HepG2 (cell line): ENCODE measurements around the gene FBXO41. TPM values are rescaled to one million over a fixed set of nuclear protein-coding genes. Genes with fewer than 3 reads are reported as not detected.
A peak's percentile ranks its signal among the peaks of the same experiment; 100 is the strongest.

Experiments used
- ARNT2 ChIP-seq: sonication (generic); formaldehyde crosslinking; IDR thresholded peaks from 2 replicates; pipeline ENCODE4 v1.8.0; 2022; ENCODE audit warnings: mild to moderate bottlenecking, low read depth, missing genetic modification reagents, moderate library complexity
- ATRX ChIP-seq: sonication (generic); formaldehyde crosslinking; IDR thresholded peaks from 2 replicates; pipeline ENCODE4 v1.4.0; 2020; ENCODE audit warnings: missing genetic modification reagents, borderline replicate concordance
- BORCS8-MEF2B ChIP-seq: sonication (generic); formaldehyde crosslinking; IDR thresholded peaks from 2 replicates; pipeline ENCODE4 v1.8.0; 2022; ENCODE audit warnings: mild to moderate bottlenecking, missing genetic modification reagents
- ETV6 ChIP-seq: sonication (generic); formaldehyde crosslinking; conservative IDR thresholded peaks from 2 replicates; pipeline ENCODE4 v1.4.0; 2020; ENCODE audit warnings: missing genetic modification reagents
- FOXP1 ChIP-seq, 2 experiments: fragments of 450-650 bp in 1 of 2; IDR thresholded peaks; 2 replicates each; pipeline ENCODE4 v1.6.1; 2017 to 2018; ENCODE audit warnings: antibody characterized with exemption in 1 of 2
- KDM5A ChIP-seq: fragments of 200-600 bp; sonication (generic); IDR thresholded peaks from 2 replicates; pipeline ENCODE4 v1.7.0; 2018; ENCODE audit warnings: antibody characterized with exemption, mild to moderate bottlenecking, low read length, borderline replicate concordance
- KDM6A ChIP-seq: IDR thresholded peaks from 2 replicates; pipeline ENCODE4 v1.6.1; 2016; ENCODE audit warnings: low read depth
- KLF15 ChIP-seq: sonication (generic); formaldehyde crosslinking; IDR thresholded peaks from 2 replicates; pipeline ENCODE4 v1.8.1; 2023; ENCODE audit warnings: borderline replicate concordance, mild to moderate bottlenecking, inconsistent platforms, missing genetic modification reagents, mixed read lengths
- MYNN ChIP-seq: sonication (generic); formaldehyde crosslinking; IDR thresholded peaks from 2 replicates; pipeline ENCODE4 v1.4.0; 2020; ENCODE audit warnings: mild to moderate bottlenecking, low read depth, missing genetic modification reagents
- NKX3-1 ChIP-seq: sonication (generic); formaldehyde crosslinking; IDR thresholded peaks from 2 replicates; pipeline ENCODE4 v1.5.0; 2020; ENCODE audit warnings: missing genetic modification reagents
- NR2F2 ChIP-seq: IDR thresholded peaks from 2 replicates; pipeline ENCODE4 v1.6.1; 2012; ENCODE audit warnings: low read depth, inconsistent platforms, borderline replicate concordance
- PHF20 ChIP-seq: sonication (generic); formaldehyde crosslinking; IDR thresholded peaks from 2 replicates; pipeline ENCODE4 v1.5.0; 2020; ENCODE audit warnings: mild to moderate bottlenecking, missing genetic modification reagents
- RFX1 ChIP-seq: fragments of 450-650 bp; IDR thresholded peaks from 2 replicates; pipeline ENCODE4 v1.6.1; 2017
- RFXAP ChIP-seq: sonication (generic); formaldehyde crosslinking; IDR thresholded peaks from 2 replicates; pipeline ENCODE4 v1.4.0; 2020; ENCODE audit warnings: missing genetic modification reagents, borderline replicate concordance
- SIN3B ChIP-seq: fragments of 150-350 bp; IDR thresholded peaks from 2 replicates; pipeline ENCODE4 v1.6.1; 2014; ENCODE audit warnings: low read length
- XBP1 ChIP-seq: sonication (generic); formaldehyde crosslinking; IDR thresholded peaks from 2 replicates; pipeline ENCODE4 v1.5.0; 2020; ENCODE audit warnings: missing genetic modification reagents
- ZBTB1 ChIP-seq: sonication (generic); formaldehyde crosslinking; IDR thresholded peaks from 2 replicates; pipeline ENCODE4 v1.4.0; 2020; ENCODE audit warnings: missing genetic modification reagents, borderline replicate concordance
- ZNF224 ChIP-seq: sonication (generic); formaldehyde crosslinking; IDR thresholded peaks from 2 replicates; pipeline ENCODE4 v1.5.0; 2020; ENCODE audit warnings: mild to moderate bottlenecking, missing genetic modification reagents
- ZNF296 ChIP-seq: sonication (generic); formaldehyde crosslinking; conservative IDR thresholded peaks from 2 replicates; pipeline ENCODE4 v1.5.0; 2020; ENCODE audit warnings: mild to moderate bottlenecking, missing genetic modification reagents
- ZNF30 ChIP-seq: sonication (generic); formaldehyde crosslinking; IDR thresholded peaks from 2 replicates; pipeline ENCODE4 v1.5.0; 2020; ENCODE audit warnings: mild to moderate bottlenecking, missing genetic modification reagents
- ZNF670 ChIP-seq: sonication (generic); formaldehyde crosslinking; IDR thresholded peaks from 2 replicates; pipeline ENCODE4 v1.8.0; 2022; ENCODE audit warnings: mild to moderate bottlenecking, missing genetic modification reagents, borderline replicate concordance
- polyA plus RNA-seq, 8 experiments: library from polyadenylated mRNA; depleted of rRNA in 3 of 8; stranded (reverse) in 7 of 8; unstranded in 1 of 8; fragments of >200 nt; fragmentation: Illumina TruSeq in 4 of 8; extraction: Trizol in 4 of 8; gene quantifications; 2 replicates each; pipeline versions ENCODE4 v1.2.1 to v1.2.3, GENCODE V29; 2011 to 2016; ENCODE audit warnings: low read depth in 4 of 8, missing spikeins in 1 of 8, mixed read lengths in 1 of 8; ENCODE audit not compliant: insufficient read depth in 1 of 8
- total RNA-seq, 5 experiments: library from RNA; depleted of rRNA; stranded (reverse); fragments of >200 nt; fragmentation: Illumina TruSeq; extraction: Trizol; gene quantifications; 2 replicates each; pipeline ENCODE4 v1.2.3, GENCODE V29; 2016; ENCODE audit warnings: low read depth in 1 of 5
- TF ChIP-seq, protein P1 (sequence below): sonication (generic); formaldehyde crosslinking; IDR thresholded peaks from 2 replicates; pipeline ENCODE4 v1.5.0; 2020; ENCODE audit warnings: missing genetic modification reagents
- TF ChIP-seq, protein P2 (sequence below): IDR thresholded peaks from 2 replicates; pipeline ENCODE4 v1.4.0; 2020; ENCODE audit warnings: mild to moderate bottlenecking, missing genetic modification reagents
- TF ChIP-seq, protein P3 (sequence below): sonication (generic); formaldehyde crosslinking; IDR thresholded peaks from 2 replicates; pipeline ENCODE4 v1.4.0; 2020; ENCODE audit warnings: missing genetic modification reagents

Gene FBXO41
- total and polyA plus RNA-seq, 2 of the 13 experiments (the other 11 are each of a cell fraction or from before 2014, with no cell fraction given): 4.2 to 10.3 TPM

- TF ChIP-seq ZNF670 (CRISPR knock-in tag) (no peak), FOXP1 (IDR thresholded peaks at IDR 0.05) (no peak), FOXP1 (CRISPR knock-in tag; IDR thresholded peaks at IDR 0.05) (no peak), ZNF296 (peak; percentile 28; the same call in 1 of the 2 replicates), PHF20 (no peak), ZNF30 (peak; percentile 65; the same call in 1 of the 2 replicates), ATRX (no peak), BORCS8-MEF2B (CRISPR knock-in tag) (peak; percentile 96), ZNF224 (CRISPR knock-in tag) (no peak), KLF15 (peak; percentile 97), KDM6A (CRISPR knock-in tag) (no peak), NKX3-1 (CRISPR knock-in tag) (peak; percentile 97), RFXAP (CRISPR knock-in tag) (peak; percentile 75), RFX1 (no peak), ARNT2 (CRISPR knock-in tag) (peak; percentile 62; the same call in 1 of the 2 replicates), KDM5A (no peak), NR2F2 (no peak), MYNN (peak; percentile 61; the same call in 1 of the 2 replicates), ETV6 (CRISPR knock-in tag) (peak; percentile 93), ZBTB1 (CRISPR knock-in tag) (no peak; the same call in 1 of the 2 replicates), SIN3B (no peak), XBP1 (CRISPR knock-in tag) (0 out of 2 replicates have a peak, but pooled peaks have one; percentile 68)
- TF ChIP-seq, protein P1, sequence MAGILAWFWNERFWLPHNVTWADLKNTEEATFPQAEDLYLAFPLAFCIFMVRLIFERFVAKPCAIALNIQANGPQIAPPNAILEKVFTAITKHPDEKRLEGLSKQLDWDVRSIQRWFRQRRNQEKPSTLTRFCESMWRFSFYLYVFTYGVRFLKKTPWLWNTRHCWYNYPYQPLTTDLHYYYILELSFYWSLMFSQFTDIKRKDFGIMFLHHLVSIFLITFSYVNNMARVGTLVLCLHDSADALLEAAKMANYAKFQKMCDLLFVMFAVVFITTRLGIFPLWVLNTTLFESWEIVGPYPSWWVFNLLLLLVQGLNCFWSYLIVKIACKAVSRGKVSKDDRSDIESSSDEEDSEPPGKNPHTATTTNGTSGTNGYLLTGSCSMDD: peak; percentile 87; the same call in 1 of the 2 replicates
- TF ChIP-seq, protein P2, sequence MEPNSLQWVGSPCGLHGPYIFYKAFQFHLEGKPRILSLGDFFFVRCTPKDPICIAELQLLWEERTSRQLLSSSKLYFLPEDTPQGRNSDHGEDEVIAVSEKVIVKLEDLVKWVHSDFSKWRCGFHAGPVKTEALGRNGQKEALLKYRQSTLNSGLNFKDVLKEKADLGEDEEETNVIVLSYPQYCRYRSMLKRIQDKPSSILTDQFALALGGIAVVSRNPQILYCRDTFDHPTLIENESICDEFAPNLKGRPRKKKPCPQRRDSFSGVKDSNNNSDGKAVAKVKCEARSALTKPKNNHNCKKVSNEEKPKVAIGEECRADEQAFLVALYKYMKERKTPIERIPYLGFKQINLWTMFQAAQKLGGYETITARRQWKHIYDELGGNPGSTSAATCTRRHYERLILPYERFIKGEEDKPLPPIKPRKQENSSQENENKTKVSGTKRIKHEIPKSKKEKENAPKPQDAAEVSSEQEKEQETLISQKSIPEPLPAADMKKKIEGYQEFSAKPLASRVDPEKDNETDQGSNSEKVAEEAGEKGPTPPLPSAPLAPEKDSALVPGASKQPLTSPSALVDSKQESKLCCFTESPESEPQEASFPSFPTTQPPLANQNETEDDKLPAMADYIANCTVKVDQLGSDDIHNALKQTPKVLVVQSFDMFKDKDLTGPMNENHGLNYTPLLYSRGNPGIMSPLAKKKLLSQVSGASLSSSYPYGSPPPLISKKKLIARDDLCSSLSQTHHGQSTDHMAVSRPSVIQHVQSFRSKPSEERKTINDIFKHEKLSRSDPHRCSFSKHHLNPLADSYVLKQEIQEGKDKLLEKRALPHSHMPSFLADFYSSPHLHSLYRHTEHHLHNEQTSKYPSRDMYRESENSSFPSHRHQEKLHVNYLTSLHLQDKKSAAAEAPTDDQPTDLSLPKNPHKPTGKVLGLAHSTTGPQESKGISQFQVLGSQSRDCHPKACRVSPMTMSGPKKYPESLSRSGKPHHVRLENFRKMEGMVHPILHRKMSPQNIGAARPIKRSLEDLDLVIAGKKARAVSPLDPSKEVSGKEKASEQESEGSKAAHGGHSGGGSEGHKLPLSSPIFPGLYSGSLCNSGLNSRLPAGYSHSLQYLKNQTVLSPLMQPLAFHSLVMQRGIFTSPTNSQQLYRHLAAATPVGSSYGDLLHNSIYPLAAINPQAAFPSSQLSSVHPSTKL (CRISPR knock-in tag): peak; percentile 52; the same call in 1 of the 2 replicates
- TF ChIP-seq, protein P3, sequence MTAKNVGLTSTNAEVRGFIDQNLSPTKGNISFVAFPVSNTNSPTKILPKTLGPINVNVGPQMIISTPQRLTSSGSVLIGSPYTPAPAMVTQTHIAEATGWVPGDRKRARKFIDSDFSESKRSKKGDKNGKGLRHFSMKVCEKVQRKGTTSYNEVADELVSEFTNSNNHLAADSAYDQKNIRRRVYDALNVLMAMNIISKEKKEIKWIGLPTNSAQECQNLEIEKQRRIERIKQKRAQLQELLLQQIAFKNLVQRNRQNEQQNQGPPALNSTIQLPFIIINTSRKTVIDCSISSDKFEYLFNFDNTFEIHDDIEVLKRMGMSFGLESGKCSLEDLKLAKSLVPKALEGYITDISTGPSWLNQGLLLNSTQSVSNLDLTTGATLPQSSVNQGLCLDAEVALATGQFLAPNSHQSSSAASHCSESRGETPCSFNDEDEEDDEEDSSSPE (CRISPR knock-in tag): peak; percentile 61; the same call in 1 of the 2 replicates
Measured at GRCh38 chr2:73291093-73291460, 6.8 kb upstream of the FBXO41 start (continued).
